ENCODE data around the gene TMEM170B. TPM values are rescaled to one million over a fixed set of nuclear protein-coding genes. Genes with fewer than 3 reads are reported as not detected.

Gene TMEM170B
- polyA plus RNA-seq, 2 of the 4 experiments (the other 2 are of a cell fraction) = 2.5 to 3.2 TPM

GRCh38 chr6:11551053-11551452, 13.5 kb downstream of the TMEM170B start (continued):
- TF ChIP-seq MAZ (IDR thresholded peaks at IDR 0.05; ENCODE audit: borderline replicate concordance, low read depth, low read length) = no peak
- no peak for TF ChIP-seq PHF8 (IDR thresholded peaks at IDR 0.05; ENCODE audit: borderline replicate concordance, low read depth)
- no peak for TF ChIP-seq HOXB5 (CRISPR knock-in tag; IDR thresholded peaks at IDR 0.05)
- no peak for TF ChIP-seq MAX (IDR thresholded peaks at IDR 0.05)

GRCh38 chr6:11552442-11552841, 14.9 kb downstream of the TMEM170B start:
- CTCF ChIA-PET = interaction anchor here (2.7 kb wide), 1 partner anchor 23 kb away, joined by 10 read pairs; no protein-coding TSS in a partner anchor
- TF ChIP-seq TP53 (CRISPR knock-in tag; IDR thresholded peaks at IDR 0.05) = no peak
- no peak for TF ChIP-seq CHD2 (IDR thresholded peaks at IDR 0.05; ENCODE audit: low read length, partially characterized antibody)
- TF ChIP-seq ZFP36 (IDR thresholded peaks at IDR 0.05; ENCODE audit: borderline replicate concordance, partially characterized antibody) = no peak
- TF ChIP-seq, protein P1, sequence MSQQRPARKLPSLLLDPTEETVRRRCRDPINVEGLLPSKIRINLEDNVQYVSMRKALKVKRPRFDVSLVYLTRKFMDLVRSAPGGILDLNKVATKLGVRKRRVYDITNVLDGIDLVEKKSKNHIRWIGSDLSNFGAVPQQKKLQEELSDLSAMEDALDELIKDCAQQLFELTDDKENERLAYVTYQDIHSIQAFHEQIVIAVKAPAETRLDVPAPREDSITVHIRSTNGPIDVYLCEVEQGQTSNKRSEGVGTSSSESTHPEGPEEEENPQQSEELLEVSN (IDR thresholded peaks at IDR 0.05; ENCODE audit: borderline replicate concordance, low read depth) = no peak
- no peak for TF ChIP-seq ZC3H11A (IDR thresholded peaks at IDR 0.05)
- TF ChIP-seq RFX5 (IDR thresholded peaks at IDR 0.05) = no peak
- TF ChIP-seq FOSB (CRISPR knock-in tag; IDR thresholded peaks at IDR 0.05) = no peak
- TF ChIP-seq NFE2L2 (conservative IDR thresholded peaks at IDR 0.05; ENCODE audit: low read length) = no peak
- no peak for TF ChIP-seq HOXB13 (CRISPR knock-in tag; IDR thresholded peaks at IDR 0.05; ENCODE audit: low read depth)
- TF ChIP-seq, protein P2, sequence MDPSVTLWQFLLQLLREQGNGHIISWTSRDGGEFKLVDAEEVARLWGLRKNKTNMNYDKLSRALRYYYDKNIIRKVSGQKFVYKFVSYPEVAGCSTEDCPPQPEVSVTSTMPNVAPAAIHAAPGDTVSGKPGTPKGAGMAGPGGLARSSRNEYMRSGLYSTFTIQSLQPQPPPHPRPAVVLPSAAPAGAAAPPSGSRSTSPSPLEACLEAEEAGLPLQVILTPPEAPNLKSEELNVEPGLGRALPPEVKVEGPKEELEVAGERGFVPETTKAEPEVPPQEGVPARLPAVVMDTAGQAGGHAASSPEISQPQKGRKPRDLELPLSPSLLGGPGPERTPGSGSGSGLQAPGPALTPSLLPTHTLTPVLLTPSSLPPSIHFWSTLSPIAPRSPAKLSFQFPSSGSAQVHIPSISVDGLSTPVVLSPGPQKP (IDR thresholded peaks at IDR 0.05; ENCODE audit: low read depth, low read length) = no peak
- TF ChIP-seq CBX8 (IDR thresholded peaks at IDR 0.05) = no peak
- TF ChIP-seq EHMT2 (IDR thresholded peaks at IDR 0.05; ENCODE audit: low read depth) = no peak
- TF ChIP-seq REST (IDR thresholded peaks at IDR 0.05) = no peak
- no peak for TF ChIP-seq HES2 (IDR thresholded peaks at IDR 0.05)
- TF ChIP-seq POLR2AphosphoS2 (conservative IDR thresholded peaks at IDR 0.05; ENCODE audit: low read length) = no peak
- no peak for TF ChIP-seq MAX (IDR thresholded peaks at IDR 0.05)
- TF ChIP-seq, protein P3, sequence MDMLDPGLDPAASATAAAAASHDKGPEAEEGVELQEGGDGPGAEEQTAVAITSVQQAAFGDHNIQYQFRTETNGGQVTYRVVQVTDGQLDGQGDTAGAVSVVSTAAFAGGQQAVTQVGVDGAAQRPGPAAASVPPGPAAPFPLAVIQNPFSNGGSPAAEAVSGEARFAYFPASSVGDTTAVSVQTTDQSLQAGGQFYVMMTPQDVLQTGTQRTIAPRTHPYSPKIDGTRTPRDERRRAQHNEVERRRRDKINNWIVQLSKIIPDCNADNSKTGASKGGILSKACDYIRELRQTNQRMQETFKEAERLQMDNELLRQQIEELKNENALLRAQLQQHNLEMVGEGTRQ (IDR thresholded peaks at IDR 0.05) = no peak
- no peak overlapping the region for H3K27ac ChIP-seq
- H3K4me2 ChIP-seq = no peak overlapping the region
- H3K4me3 ChIP-seq = no peak overlapping the region
- H3K9me3 ChIP-seq = no peaks in the 10 kb centered on the region
- no peak for ATAC-seq
- no peak for FAIRE-seq
- POLR2A ChIA-PET = no interaction called here
- no peaks in the 10 kb centered on the region for H3K4me1 ChIP-seq
- no peak for DNase-seq (ENCODE audit: low read depth in 1 of 2, low spot score in 1 of 2)

All from A549 (cell line).